Measurements from ENCODE around the gene ARHGEF28.

Gene ARHGEF28

GRCh38 chr5:73915345-73915744 lies 289.3 kb downstream of the ARHGEF28 start:
- ATAC-seq (ENCODE audit: insufficient read depth, low read depth): no peak

GRCh38 chr5:73917433-73917832 lies 291.4 kb downstream of the ARHGEF28 start:
- no peaks in the 10 kb centered on the region for H3K27me3 ChIP-seq (ENCODE audit: insufficient read depth, low read length, poor library complexity)

More at GRCh38 chr5:73915345-73915744, 289.3 kb downstream of the ARHGEF28 start:
- Histone ChIP-seq H2AFZ (ENCODE audit: low read depth, low read length) (no peak overlapping the region), H3K4me3 (ENCODE audit: low read depth in 1 of 2, low read length in 2 of 2) (no peak overlapping the region), H4K20me1 (ENCODE audit: insufficient read depth, low read length) (no peaks in the 10 kb centered on the region), H3K27ac (ENCODE audit: low read length) (no peak overlapping the region), H3K4me2 (ENCODE audit: insufficient read depth, low read length) (no peak overlapping the region), H3K9me3 (ENCODE audit: insufficient read depth, low read length, severe bottlenecking) (no peaks in the 10 kb centered on the region), H3K9ac (ENCODE audit: low read depth, low read length) (no peak overlapping the region), H3K36me3 (ENCODE audit: insufficient read depth, low read length) (no peaks in the 10 kb centered on the region), H3K79me2 (ENCODE audit: insufficient read depth, low read length) (no peaks in the 10 kb centered on the region), H3K27me3 (ENCODE audit: insufficient read depth, low read length, poor library complexity) (no peaks in the 10 kb centered on the region), H3K4me1 (ENCODE audit: insufficient read depth, low read length) (no peaks in the 10 kb centered on the region)
- DNase-seq: no peak
- TF ChIP-seq, protein P1, sequence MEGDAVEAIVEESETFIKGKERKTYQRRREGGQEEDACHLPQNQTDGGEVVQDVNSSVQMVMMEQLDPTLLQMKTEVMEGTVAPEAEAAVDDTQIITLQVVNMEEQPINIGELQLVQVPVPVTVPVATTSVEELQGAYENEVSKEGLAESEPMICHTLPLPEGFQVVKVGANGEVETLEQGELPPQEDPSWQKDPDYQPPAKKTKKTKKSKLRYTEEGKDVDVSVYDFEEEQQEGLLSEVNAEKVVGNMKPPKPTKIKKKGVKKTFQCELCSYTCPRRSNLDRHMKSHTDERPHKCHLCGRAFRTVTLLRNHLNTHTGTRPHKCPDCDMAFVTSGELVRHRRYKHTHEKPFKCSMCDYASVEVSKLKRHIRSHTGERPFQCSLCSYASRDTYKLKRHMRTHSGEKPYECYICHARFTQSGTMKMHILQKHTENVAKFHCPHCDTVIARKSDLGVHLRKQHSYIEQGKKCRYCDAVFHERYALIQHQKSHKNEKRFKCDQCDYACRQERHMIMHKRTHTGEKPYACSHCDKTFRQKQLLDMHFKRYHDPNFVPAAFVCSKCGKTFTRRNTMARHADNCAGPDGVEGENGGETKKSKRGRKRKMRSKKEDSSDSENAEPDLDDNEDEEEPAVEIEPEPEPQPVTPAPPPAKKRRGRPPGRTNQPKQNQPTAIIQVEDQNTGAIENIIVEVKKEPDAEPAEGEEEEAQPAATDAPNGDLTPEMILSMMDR (IDR thresholded peaks at IDR 0.05; ENCODE audit: borderline replicate concordance, extremely low read depth, low read length, poor library complexity, severe bottlenecking): no peak
- no peak for TF ChIP-seq EZH2 (IDR thresholded peaks at IDR 0.05; ENCODE audit: borderline replicate concordance, low read depth, low read length, severe bottlenecking)

DNA sequence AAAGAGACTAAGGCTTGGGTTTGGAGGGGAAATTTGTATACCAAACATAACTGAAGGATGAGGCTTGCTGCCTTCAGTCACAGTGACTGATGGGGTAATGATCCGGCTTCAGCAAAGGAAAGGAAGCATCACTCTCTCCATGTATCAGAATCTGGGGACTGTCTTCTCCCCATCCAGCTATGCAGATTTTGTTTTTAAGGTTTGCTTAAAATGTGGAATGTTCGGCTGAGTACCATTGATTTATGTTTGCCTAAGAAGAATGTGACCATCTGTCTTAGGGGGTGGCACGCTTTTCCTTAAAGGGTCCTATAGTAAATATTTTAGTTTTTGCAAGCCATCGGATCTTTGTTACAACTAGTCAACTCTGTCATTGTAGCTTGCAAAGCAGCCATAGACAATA lies 291.9 kb downstream of the ARHGEF28 start:
- Histone ChIP-seq H3K4me3 (ENCODE audit: low read depth in 1 of 2, low read length in 2 of 2) (no peak overlapping the region), H3K4me1 (ENCODE audit: insufficient read depth, low read length) (no peaks in the 10 kb centered on the region), H3K9ac (ENCODE audit: low read depth, low read length) (no peak overlapping the region), H3K36me3 (ENCODE audit: insufficient read depth, low read length) (no peaks in the 10 kb centered on the region), H3K27ac (ENCODE audit: low read length) (no peak overlapping the region), H3K79me2 (ENCODE audit: insufficient read depth, low read length) (no peaks in the 10 kb centered on the region), H3K4me2 (ENCODE audit: insufficient read depth, low read length) (no peak overlapping the region), H4K20me1 (ENCODE audit: insufficient read depth, low read length) (no peaks in the 10 kb centered on the region), H3K27me3 (ENCODE audit: insufficient read depth, low read length, poor library complexity) (no peaks in the 10 kb centered on the region), H3K9me3 (ENCODE audit: insufficient read depth, low read length, severe bottlenecking) (no peaks in the 10 kb centered on the region), H2AFZ (ENCODE audit: low read depth, low read length) (no peak overlapping the region)
- ATAC-seq (ENCODE audit: insufficient read depth, low read depth): no peak
- DNase-seq: no peak
- TF ChIP-seq EZH2 (IDR thresholded peaks at IDR 0.05; ENCODE audit: borderline replicate concordance, low read depth, low read length, severe bottlenecking): no peak
- TF ChIP-seq, protein P1 (IDR thresholded peaks at IDR 0.05; ENCODE audit: borderline replicate concordance, extremely low read depth, low read length, poor library complexity, severe bottlenecking): no peak

More at GRCh38 chr5:73917433-73917832, 291.4 kb downstream of the ARHGEF28 start:
- H3K9ac ChIP-seq (ENCODE audit: low read depth, low read length): no peak overlapping the region
- H3K4me3 ChIP-seq (ENCODE audit: low read depth in 1 of 2, low read length in 2 of 2): no peak overlapping the region
- no peak overlapping the region for H3K4me2 ChIP-seq (ENCODE audit: insufficient read depth, low read length)
- H3K36me3 ChIP-seq (ENCODE audit: insufficient read depth, low read length): no peaks in the 10 kb centered on the region
- H4K20me1 ChIP-seq (ENCODE audit: insufficient read depth, low read length): no peaks in the 10 kb centered on the region
- no peak overlapping the region for H2AFZ ChIP-seq (ENCODE audit: low read depth, low read length)
- H3K9me3 ChIP-seq (ENCODE audit: insufficient read depth, low read length, severe bottlenecking): no peaks in the 10 kb centered on the region
- ATAC-seq (ENCODE audit: insufficient read depth, low read depth): no peak
- TF ChIP-seq, protein P1 (IDR thresholded peaks at IDR 0.05; ENCODE audit: borderline replicate concordance, extremely low read depth, low read length, poor library complexity, severe bottlenecking): no peak
- TF ChIP-seq EZH2 (IDR thresholded peaks at IDR 0.05; ENCODE audit: borderline replicate concordance, low read depth, low read length, severe bottlenecking): no peak
- H3K4me1 ChIP-seq (ENCODE audit: insufficient read depth, low read length): no peaks in the 10 kb centered on the region
- H3K27ac ChIP-seq (ENCODE audit: low read length): no peak overlapping the region
- no peak for DNase-seq
- no peaks in the 10 kb centered on the region for H3K79me2 ChIP-seq (ENCODE audit: insufficient read depth, low read length)

- H3K9me3 ChIP-seq (ENCODE audit: insufficient read depth, low read length, severe bottlenecking): no peaks in the 10 kb centered on the region
- H3K79me2 ChIP-seq (ENCODE audit: insufficient read depth, low read length): no peaks in the 10 kb centered on the region
- H3K36me3 ChIP-seq (ENCODE audit: insufficient read depth, low read length): no peaks in the 10 kb centered on the region
- ATAC-seq (ENCODE audit: insufficient read depth, low read depth) (no peak), DNase-seq (no peak)
- no peak overlapping the region for H2AFZ ChIP-seq (ENCODE audit: low read depth, low read length)
- H3K4me1 ChIP-seq (ENCODE audit: insufficient read depth, low read length): no peaks in the 10 kb centered on the region
- no peaks in the 10 kb centered on the region for H4K20me1 ChIP-seq (ENCODE audit: insufficient read depth, low read length)
- no peaks in the 10 kb centered on the region for H3K27me3 ChIP-seq (ENCODE audit: insufficient read depth, low read length, poor library complexity)
- TF ChIP-seq, protein P1 (IDR thresholded peaks at IDR 0.05; ENCODE audit: borderline replicate concordance, extremely low read depth, low read length, poor library complexity, severe bottlenecking): no peak
- TF ChIP-seq EZH2 (IDR thresholded peaks at IDR 0.05; ENCODE audit: borderline replicate concordance, low read depth, low read length, severe bottlenecking): no peak
- H3K4me2 ChIP-seq (ENCODE audit: insufficient read depth, low read length): no peak overlapping the region
- H3K9ac ChIP-seq (ENCODE audit: low read depth, low read length): no peak overlapping the region
- H3K27ac ChIP-seq (ENCODE audit: low read length): no peak overlapping the region
- no peak overlapping the region for H3K4me3 ChIP-seq (ENCODE audit: low read depth in 1 of 2, low read length in 2 of 2)
Observed at GRCh38 chr5:73918791-73919221, 292.8 kb downstream of the ARHGEF28 start.

All from DND-41 (cell line).